Measurements from ENCODE around the gene BID. TPM values are rescaled to one million over a fixed set of nuclear protein-coding genes. Genes with fewer than 3 reads are reported as not detected.

BID gene
- total RNA-seq, 1 experiment from 2014 or later = 58.2 TPM

DNA sequence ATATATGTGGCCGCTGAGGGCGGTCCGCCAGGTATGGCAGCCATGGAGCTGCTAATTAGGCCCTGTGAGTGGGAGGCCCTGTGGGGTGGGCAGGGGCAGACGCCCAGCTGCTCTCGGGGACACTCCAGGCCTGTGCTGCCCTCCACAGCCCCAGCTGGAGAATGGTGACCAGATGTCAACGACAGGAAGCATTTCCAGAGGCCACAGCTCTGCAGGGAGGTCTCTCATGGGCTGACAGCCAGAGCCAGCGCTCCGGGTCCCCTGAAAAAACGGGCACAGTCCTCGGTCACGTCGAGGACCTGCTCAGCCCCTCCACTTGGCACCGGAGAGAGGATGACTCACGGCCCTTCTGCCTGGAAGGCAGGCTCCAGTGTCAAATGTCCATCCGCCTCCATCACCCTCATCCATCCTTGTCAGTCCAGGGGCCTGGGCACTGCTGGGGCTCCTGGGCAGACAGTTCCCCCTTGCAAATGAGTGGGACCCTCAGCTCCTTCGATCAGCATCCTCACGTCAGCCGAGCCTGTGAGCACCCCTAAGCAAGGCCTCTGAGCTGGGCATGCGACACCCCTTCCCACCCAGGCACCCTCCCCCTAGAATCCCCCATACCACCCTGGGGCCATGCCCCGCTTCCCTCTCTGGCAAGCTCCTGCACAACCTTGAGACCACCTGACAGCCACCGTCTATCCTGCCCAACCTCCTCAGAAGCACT is 1.9 kb downstream of the BID start:
- H3K36me3 ChIP-seq (ENCODE audit: control insufficient read depth in 1 of 2, insufficient read depth in 2 of 2, low read length in 2 of 2) = no peaks in the 10 kb centered on the region
- H3K9me3 ChIP-seq (ENCODE audit: control insufficient read depth in 1 of 2, insufficient read depth in 1 of 2, low read depth in 1 of 2, low read length in 2 of 2) = no peaks in the 10 kb centered on the region
- BruUV-seq (replicated peaks) = TSS peak; percentile 38
- peaks cover 19 to 21% of the 10 kb centered on the region in 2 experiments for H3K4me1 ChIP-seq (ENCODE audit: control insufficient read depth in 1 of 2, insufficient read depth in 2 of 2, low read length in 2 of 2)
- peak overlapping the region in 1 of 2 experiments; percentile 86; a peak in 1 of 4 replicates for H3K4me3 ChIP-seq (replicated peaks in 1 of 2; ENCODE audit: low read depth in 1 of 2, low read length in 2 of 2)
- H4K20me1 ChIP-seq (ENCODE audit: insufficient read depth) = no peaks in the 10 kb centered on the region
- ChIA-PET POLR2A (interaction anchor here (0.7 kb wide), 1 partner anchor 86 kb away, joined by 4 read pairs; no protein-coding TSS in a partner anchor), CTCF (interaction anchor here (0.9 to 1.7 kb wide), 4 partner anchors 13 to 601 kb away, joined by 3 to 5 read pairs (median 4); no protein-coding TSS in a partner anchor), RAD21 (ENCODE audit: low non-redundant PET in 1 of 2, low total read pairs in 2 of 2, uncharacterized antibody in 2 of 2, unreplicated experiment in 2 of 2) (interaction anchor here in 1 of 2 experiments (0.9 kb wide), 1 partner anchor 13 kb away, joined by 3 read pairs; no protein-coding TSS in a partner anchor)
- peak overlapping the region; percentile 97 for H3K4me2 ChIP-seq (ENCODE audit: low read length)
- intact Hi-C loops (cut with micrococcal nuclease) = no loop called here
- ATAC-seq (no peak), DNase-seq (ENCODE audit: low read depth, low spot score) (no peak)
- peaks cover 51% of the 10 kb centered on the region for H3K79me2 ChIP-seq (ENCODE audit: insufficient read depth, low read length)
- H3K9ac ChIP-seq (ENCODE audit: low read length) = no peak overlapping the region
- H3K9me2 ChIP-seq (ENCODE audit: insufficient read depth) = no peaks in the 10 kb centered on the region
- no peaks in the 10 kb centered on the region for H3K27me3 ChIP-seq (ENCODE audit: insufficient read depth, low read length)
- TF ChIP-seq EGR1 (IDR thresholded peaks at IDR 0.05; ENCODE audit: low read depth) = no peak
- no peak overlapping the region for H2AFZ ChIP-seq (ENCODE audit: low read depth, low read length, poor library complexity, severe bottlenecking)
- H3K27ac ChIP-seq (ENCODE audit: low read depth, low read length) = no peak overlapping the region; the same call in 1 of the 2 replicates

DNA sequence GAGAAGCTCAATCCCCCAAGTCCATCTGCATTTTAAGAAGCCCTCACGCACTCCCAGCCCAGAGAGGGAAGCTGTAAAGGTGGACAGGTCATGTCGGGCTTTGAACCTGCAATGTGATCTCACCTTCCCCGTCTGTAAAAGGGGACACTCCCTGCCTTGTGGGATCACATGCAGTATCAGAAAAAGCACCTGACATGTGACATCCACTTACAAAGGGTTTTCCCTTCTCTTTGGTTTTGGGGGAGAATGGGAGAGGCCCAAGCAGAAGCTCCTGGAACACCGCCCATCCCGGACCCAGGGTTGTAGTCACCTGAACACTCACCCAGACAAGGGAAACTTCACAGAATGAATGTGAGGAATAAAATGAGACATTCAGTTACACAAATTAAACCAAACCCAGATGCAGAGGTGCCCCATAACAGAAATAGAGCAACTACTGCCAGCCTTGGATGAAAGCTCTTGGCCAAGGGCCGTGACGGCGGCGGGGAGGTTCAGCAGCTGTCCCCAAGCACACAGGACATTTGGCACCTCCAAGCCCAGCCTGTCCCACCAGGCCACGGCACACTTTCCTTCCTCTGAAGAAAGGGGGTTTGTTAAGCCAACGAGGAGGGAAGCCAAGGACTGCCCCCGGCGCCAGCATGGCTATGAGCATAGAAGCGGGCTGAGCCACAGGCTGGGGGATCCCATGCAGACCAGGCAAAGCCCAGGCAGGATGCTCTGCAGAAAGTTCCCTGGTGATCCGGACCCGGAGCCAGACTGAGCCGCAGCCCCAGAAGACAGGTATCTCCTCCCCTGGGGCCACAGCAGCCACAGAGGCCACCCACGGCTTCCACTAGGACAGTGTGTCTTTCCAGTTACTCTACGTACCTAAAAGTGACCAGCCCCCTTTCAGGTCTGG is 3.8 kb downstream of the BID start:
- intact Hi-C loops (cut with micrococcal nuclease) = no loop called here
- Histone ChIP-seq H3K9me2 (ENCODE audit: insufficient read depth) (no peaks in the 10 kb centered on the region), H3K27me3 (ENCODE audit: insufficient read depth, low read length) (no peaks in the 10 kb centered on the region), H3K9me3 (ENCODE audit: control insufficient read depth in 1 of 2, insufficient read depth in 1 of 2, low read depth in 1 of 2, low read length in 2 of 2) (no peaks in the 10 kb centered on the region), H3K79me2 (ENCODE audit: insufficient read depth, low read length) (peaks cover 64% of the 10 kb centered on the region), H3K4me2 (ENCODE audit: low read length) (no peak overlapping the region), H3K4me1 (ENCODE audit: control insufficient read depth in 1 of 2, insufficient read depth in 2 of 2, low read length in 2 of 2) (peaks cover 19 to 21% of the 10 kb centered on the region in 2 experiments), H2AFZ (ENCODE audit: low read depth, low read length, poor library complexity, severe bottlenecking) (no peak overlapping the region), H4K20me1 (ENCODE audit: insufficient read depth) (no peaks in the 10 kb centered on the region), H3K36me3 (ENCODE audit: control insufficient read depth in 1 of 2, insufficient read depth in 2 of 2, low read length in 2 of 2) (no peaks in the 10 kb centered on the region), H3K9ac (ENCODE audit: low read length) (no peak overlapping the region), H3K4me3 (replicated peaks in 1 of 2; ENCODE audit: low read depth in 1 of 2, low read length in 2 of 2) (no peak overlapping the region), H3K27ac (ENCODE audit: low read depth, low read length) (no peak overlapping the region)
- CTCF ChIA-PET = interaction anchor here (0.9 kb wide), 1 partner anchor 306 kb away, joined by 3 read pairs; no protein-coding TSS in a partner anchor
- no TSS peak for BruUV-seq (replicated peaks)
- ATAC-seq (no peak), DNase-seq (ENCODE audit: low read depth, low spot score) (no peak)
- RAD21 ChIA-PET (ENCODE audit: low non-redundant PET in 1 of 2, low total read pairs in 2 of 2, uncharacterized antibody in 2 of 2, unreplicated experiment in 2 of 2) = interaction anchor here in 1 of 2 experiments (0.6 kb wide), 1 partner anchor 268 kb away, joined by 4 read pairs; no protein-coding TSS in a partner anchor
- POLR2A ChIA-PET = no interaction called here
- TF ChIP-seq YY1 (IDR thresholded peaks at IDR 0.05; ENCODE audit: extremely low read depth, insufficient replicate concordance, low read depth, low read length) = no peak
- TF ChIP-seq SIN3A (IDR thresholded peaks at IDR 0.05; ENCODE audit: low read depth) = no peak
- TF ChIP-seq EZH2 (IDR thresholded peaks at IDR 0.05) = no peak
- no peak for TF ChIP-seq CEBPB (IDR thresholded peaks at IDR 0.05; ENCODE audit: low read depth)
- no peak for TF ChIP-seq SP1 (IDR thresholded peaks at IDR 0.05; ENCODE audit: low read depth)
- TF ChIP-seq SRF (IDR thresholded peaks at IDR 0.05; ENCODE audit: low read depth) = no peak
- TF ChIP-seq ZFX (IDR thresholded peaks at IDR 0.05) = no peak
- TF ChIP-seq POLR2A (IDR thresholded peaks at IDR 0.05; ENCODE audit: borderline replicate concordance, extremely low read depth, insufficient read depth, insufficient read length) = no peak
- TF ChIP-seq, protein P1, sequence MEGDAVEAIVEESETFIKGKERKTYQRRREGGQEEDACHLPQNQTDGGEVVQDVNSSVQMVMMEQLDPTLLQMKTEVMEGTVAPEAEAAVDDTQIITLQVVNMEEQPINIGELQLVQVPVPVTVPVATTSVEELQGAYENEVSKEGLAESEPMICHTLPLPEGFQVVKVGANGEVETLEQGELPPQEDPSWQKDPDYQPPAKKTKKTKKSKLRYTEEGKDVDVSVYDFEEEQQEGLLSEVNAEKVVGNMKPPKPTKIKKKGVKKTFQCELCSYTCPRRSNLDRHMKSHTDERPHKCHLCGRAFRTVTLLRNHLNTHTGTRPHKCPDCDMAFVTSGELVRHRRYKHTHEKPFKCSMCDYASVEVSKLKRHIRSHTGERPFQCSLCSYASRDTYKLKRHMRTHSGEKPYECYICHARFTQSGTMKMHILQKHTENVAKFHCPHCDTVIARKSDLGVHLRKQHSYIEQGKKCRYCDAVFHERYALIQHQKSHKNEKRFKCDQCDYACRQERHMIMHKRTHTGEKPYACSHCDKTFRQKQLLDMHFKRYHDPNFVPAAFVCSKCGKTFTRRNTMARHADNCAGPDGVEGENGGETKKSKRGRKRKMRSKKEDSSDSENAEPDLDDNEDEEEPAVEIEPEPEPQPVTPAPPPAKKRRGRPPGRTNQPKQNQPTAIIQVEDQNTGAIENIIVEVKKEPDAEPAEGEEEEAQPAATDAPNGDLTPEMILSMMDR (IDR thresholded peaks at IDR 0.05 in 2 of 3, conservative IDR thresholded peaks at IDR 0.05 in 1 of 3; ENCODE audit: borderline replicate concordance in 1 of 3, insufficient read depth in 1 of 3, low read depth in 2 of 3, low read length in 2 of 3) = no peak
- TF ChIP-seq, protein P2, sequence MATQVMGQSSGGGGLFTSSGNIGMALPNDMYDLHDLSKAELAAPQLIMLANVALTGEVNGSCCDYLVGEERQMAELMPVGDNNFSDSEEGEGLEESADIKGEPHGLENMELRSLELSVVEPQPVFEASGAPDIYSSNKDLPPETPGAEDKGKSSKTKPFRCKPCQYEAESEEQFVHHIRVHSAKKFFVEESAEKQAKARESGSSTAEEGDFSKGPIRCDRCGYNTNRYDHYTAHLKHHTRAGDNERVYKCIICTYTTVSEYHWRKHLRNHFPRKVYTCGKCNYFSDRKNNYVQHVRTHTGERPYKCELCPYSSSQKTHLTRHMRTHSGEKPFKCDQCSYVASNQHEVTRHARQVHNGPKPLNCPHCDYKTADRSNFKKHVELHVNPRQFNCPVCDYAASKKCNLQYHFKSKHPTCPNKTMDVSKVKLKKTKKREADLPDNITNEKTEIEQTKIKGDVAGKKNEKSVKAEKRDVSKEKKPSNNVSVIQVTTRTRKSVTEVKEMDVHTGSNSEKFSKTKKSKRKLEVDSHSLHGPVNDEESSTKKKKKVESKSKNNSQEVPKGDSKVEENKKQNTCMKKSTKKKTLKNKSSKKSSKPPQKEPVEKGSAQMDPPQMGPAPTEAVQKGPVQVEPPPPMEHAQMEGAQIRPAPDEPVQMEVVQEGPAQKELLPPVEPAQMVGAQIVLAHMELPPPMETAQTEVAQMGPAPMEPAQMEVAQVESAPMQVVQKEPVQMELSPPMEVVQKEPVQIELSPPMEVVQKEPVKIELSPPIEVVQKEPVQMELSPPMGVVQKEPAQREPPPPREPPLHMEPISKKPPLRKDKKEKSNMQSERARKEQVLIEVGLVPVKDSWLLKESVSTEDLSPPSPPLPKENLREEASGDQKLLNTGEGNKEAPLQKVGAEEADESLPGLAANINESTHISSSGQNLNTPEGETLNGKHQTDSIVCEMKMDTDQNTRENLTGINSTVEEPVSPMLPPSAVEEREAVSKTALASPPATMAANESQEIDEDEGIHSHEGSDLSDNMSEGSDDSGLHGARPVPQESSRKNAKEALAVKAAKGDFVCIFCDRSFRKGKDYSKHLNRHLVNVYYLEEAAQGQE (IDR thresholded peaks at IDR 0.05; ENCODE audit: low read depth) = no peak
- no peak for TF ChIP-seq FOSL1 (IDR thresholded peaks at IDR 0.05; ENCODE audit: low read depth)
